Sigmoid colon (tissue), 7 donors: ENCODE measurements around the gene EXO1. TPM values are rescaled to one million over a fixed set of nuclear protein-coding genes. Genes with fewer than 3 reads are reported as not detected.

Experiments used
- DNase-seq: peaks from one replicate; pipeline ENCODE4 v3.0.0-alpha.2; 2019
- H3K27ac ChIP-seq, 4 donors: fragments of 200-600 bp; sonication (generic); one replicate each; pipeline ENCODE4 v1.5.1; 2016 to 2019; ENCODE audit warnings: mild to moderate bottlenecking in 1 of 4
- H3K27me3 ChIP-seq, 3 donors: fragments of 200-600 bp; sonication (generic); one replicate each; pipeline ENCODE4 v1.5.1; 2019; ENCODE audit warnings: mild to moderate bottlenecking in 1 of 3
- H3K36me3 ChIP-seq, 4 donors: fragments of 200-600 bp; sonication (generic); one replicate each; pipeline ENCODE4 v1.5.1; 2016 to 2019
- H3K4me1 ChIP-seq, 4 donors: fragments of 200-600 bp; sonication (generic); one replicate each; pipeline ENCODE4 v1.5.1; 2017 to 2019
- H3K4me3 ChIP-seq, 4 donors: fragments of 200-600 bp; sonication (generic); one replicate each; pipeline ENCODE4 v1.5.1; 2017 to 2019; ENCODE audit warnings: mild to moderate bottlenecking in 2 of 4, moderate library complexity in 1 of 4
- H3K9me3 ChIP-seq, 4 donors: fragments of 200-600 bp in 3 of 4; sonication (generic) in 3 of 4; one replicate each; pipeline versions ENCODE4 v1.5.1 to v1.6.1; 2013 to 2019
- CTCF ChIP-seq, 4 experiments: fragments of 450-650 bp in 3 of 4; fragments of 200-600 bp in 1 of 4; IDR thresholded peaks; one replicate each; pipeline ENCODE4 v1.5.1; 2016 to 2019; ENCODE audit warnings: antibody characterized with exemption in 4 of 4, mild to moderate bottlenecking in 3 of 4, moderate library complexity in 2 of 4
- EP300 ChIP-seq, 4 donors: sonication (generic); formaldehyde crosslinking; IDR thresholded peaks; one replicate each; pipeline ENCODE4 v1.6.1; 2017; ENCODE audit warnings: antibody characterized with exemption in 4 of 4
- POLR2A ChIP-seq, 2 donors: fragments of 450-650 bp; IDR thresholded peaks; one replicate each; pipeline ENCODE4 v1.6.1; 2016; ENCODE audit warnings: antibody characterized with exemption in 2 of 2, mild to moderate bottlenecking in 2 of 2, moderate library complexity in 2 of 2
- POLR2AphosphoS5 ChIP-seq, 4 donors: sonication (generic); formaldehyde crosslinking; IDR thresholded peaks; one replicate each; pipeline ENCODE4 v1.6.1; 2017; ENCODE audit warnings: antibody characterized with exemption in 4 of 4
- WGBS, 2 donors: extraction: QIAGEN DNeasy Blood & Tissue Kit; methylation state at CpG; one replicate each; pipeline ENCODE4 v1.1.7; 2013; 5-methylcytosine and 5-hydroxymethylcytosine counted together
- intact Hi-C: fragments of 100-400 bp; cut with DNase I; formaldehyde crosslinking; loops from one replicate; pipeline ENCODE4 v1.15.1; 2023
- polyA plus RNA-seq, 3 donors: library from polyadenylated mRNA; stranded (reverse); fragments of 200-250 nt; gene quantifications; one replicate each; pipeline ENCODE4 v1.2.3, GENCODE V29; 2013
- total RNA-seq, 4 donors: library from RNA; depleted of rRNA; stranded (reverse); fragments of >200 nt; gene quantifications; one replicate each; pipeline ENCODE4 v1.1.0, GENCODE V29; 2016
- donor health status: healthy with polysubstance abuse.
- donor health status: Bipolar disorder and iron deficiency.
- donor health status: healthy.

The EXO1 gene
- total and polyA plus RNA-seq, 7 donors: under 0.01 to 3.4 (median 0.71) TPM; not detected in 2

- H3K27ac ChIP-seq: no peak overlapping the region
- no peak for DNase-seq
- no peaks in the 10 kb centered on the region for H3K36me3 ChIP-seq
- H3K4me3 ChIP-seq: no peak overlapping the region
- intact Hi-C loops: no loop called here
- H3K27me3 ChIP-seq: no peaks in the 10 kb centered on the region
- WGBS, 2 donors: 0 to 97% methylated on average over 1 of the region's 1 CpG
- TF ChIP-seq POLR2A (IDR thresholded peaks at IDR 0.05): no peak
- TF ChIP-seq CTCF (IDR thresholded peaks at IDR 0.05): no peak
- TF ChIP-seq EP300 (IDR thresholded peaks at IDR 0.05): no peak
- TF ChIP-seq POLR2AphosphoS5 (IDR thresholded peaks at IDR 0.05): no peak
- no peaks in the 10 kb centered on the region for H3K9me3 ChIP-seq
- H3K4me1 ChIP-seq: no peaks in the 10 kb centered on the region
Observed at GRCh38 chr1:241883159-241883558, 35.2 kb downstream of the EXO1 start.

DNA sequence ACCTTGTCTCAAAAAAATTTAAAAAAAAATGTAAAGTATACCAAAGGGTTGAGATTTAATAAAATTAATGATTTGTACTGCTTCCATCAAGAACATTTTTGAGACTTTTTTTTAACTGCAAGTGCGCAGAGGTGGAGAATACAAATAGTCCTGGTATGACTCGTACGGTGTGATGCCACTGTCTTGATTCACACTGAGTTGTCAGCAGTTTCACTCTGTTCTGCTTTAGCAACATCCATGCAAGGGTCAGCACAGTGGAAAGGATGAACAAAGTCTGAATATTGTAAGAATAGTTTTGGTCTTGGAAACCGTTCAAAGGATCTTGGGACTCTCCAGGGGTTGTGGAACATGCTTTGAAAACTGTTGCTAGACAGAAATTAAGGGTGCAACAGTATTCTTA, 40.2 kb downstream of the EXO1 start:
- DNase-seq: no peak
- no peak overlapping the region for H3K4me3 ChIP-seq
- H3K9me3 ChIP-seq: no peaks in the 10 kb centered on the region
- intact Hi-C loops: no loop called here
- no peaks in the 10 kb centered on the region for H3K27me3 ChIP-seq
- H3K36me3 ChIP-seq: no peaks in the 10 kb centered on the region
- TF ChIP-seq POLR2AphosphoS5 (IDR thresholded peaks at IDR 0.05) (no peak), EP300 (IDR thresholded peaks at IDR 0.05) (no peak), POLR2A (IDR thresholded peaks at IDR 0.05) (no peak)
- H3K27ac ChIP-seq: no peak overlapping the region
- H3K4me1 ChIP-seq: no peaks in the 10 kb centered on the region
- 94 to 95% methylated on average over 4 of the region's 4 CpGs for WGBS, 2 donors

DNA sequence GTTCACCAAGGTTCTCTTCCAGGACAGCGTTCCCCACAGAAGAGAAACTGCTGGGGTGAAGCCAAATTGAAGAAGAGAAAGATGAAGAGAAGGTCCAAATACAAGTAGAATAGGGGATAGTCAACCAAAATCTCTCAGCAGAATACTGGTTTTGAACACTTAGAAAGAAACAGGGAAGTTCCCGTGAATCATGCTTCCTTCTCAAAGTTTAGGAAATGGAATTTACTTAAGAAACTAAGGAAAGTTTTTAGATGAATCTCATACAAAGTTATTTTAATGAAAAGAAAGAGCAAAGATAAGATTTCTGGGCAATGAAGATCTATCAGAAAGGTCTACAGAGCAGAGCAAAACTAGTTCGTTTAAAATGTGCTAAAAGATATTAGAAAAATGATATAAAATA, 43.3 kb downstream of the EXO1 start:
- Histone ChIP-seq H3K27ac (no peak overlapping the region), H3K4me3 (no peak overlapping the region), H3K4me1 (no peaks in the 10 kb centered on the region), H3K36me3 (no peaks in the 10 kb centered on the region), H3K9me3 (no peaks in the 10 kb centered on the region), H3K27me3 (no peaks in the 10 kb centered on the region)
- 89 to 92% methylated on average over 3 of the region's 3 CpGs for WGBS, 2 donors
- DNase-seq: no peak
- intact Hi-C loops: loop anchor here (10.0 kb wide), 1 partner anchor 124 kb away; no protein-coding TSS in a partner anchor
- TF ChIP-seq EP300 (IDR thresholded peaks at IDR 0.05) (no peak), POLR2AphosphoS5 (IDR thresholded peaks at IDR 0.05) (no peak), CTCF (IDR thresholded peaks at IDR 0.05) (no peak), POLR2A (IDR thresholded peaks at IDR 0.05) (no peak)

DNA sequence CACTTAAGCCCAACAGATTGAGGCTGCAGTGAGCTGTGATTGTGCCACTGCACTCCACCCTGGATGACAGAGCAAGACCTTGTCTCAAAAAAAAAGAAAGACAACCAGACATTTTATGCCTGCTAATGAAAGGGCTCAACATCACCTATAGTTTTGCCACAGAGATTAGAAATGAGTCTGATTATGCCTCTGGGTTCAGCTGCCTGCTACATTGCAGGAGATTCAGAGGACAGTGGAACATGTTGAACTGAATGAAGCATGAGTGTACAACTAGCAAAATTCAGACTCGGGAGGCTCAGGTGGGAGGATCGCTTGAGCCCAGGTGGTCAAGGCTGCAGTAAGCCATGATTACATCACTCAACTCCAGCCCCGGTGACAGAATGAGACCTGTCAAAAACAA, 46.0 kb downstream of the EXO1 start:
- intact Hi-C loops: loop anchor here (10.0 kb wide), 1 partner anchor 121 kb away; no protein-coding TSS in a partner anchor
- Histone ChIP-seq H3K27me3 (no peaks in the 10 kb centered on the region), H3K9me3 (no peaks in the 10 kb centered on the region), H3K4me1 (no peaks in the 10 kb centered on the region), H3K4me3 (no peak overlapping the region), H3K27ac (no peak overlapping the region), H3K36me3 (no peaks in the 10 kb centered on the region)
- no peak for TF ChIP-seq POLR2A (IDR thresholded peaks at IDR 0.05)
- no peak for TF ChIP-seq CTCF (IDR thresholded peaks at IDR 0.05)
- no peak for TF ChIP-seq EP300 (IDR thresholded peaks at IDR 0.05)
- no peak for TF ChIP-seq POLR2AphosphoS5 (IDR thresholded peaks at IDR 0.05)
- DNase-seq: no peak
- 64 to 77% methylated on average over 3 of the region's 3 CpGs for WGBS, 2 donors

- WGBS, 2 donors: 79 to 81% methylated on average over 2 of the region's 2 CpGs
- no peaks in the 10 kb centered on the region for H3K9me3 ChIP-seq
- no peak overlapping the region for H3K27ac ChIP-seq
- no peaks in the 10 kb centered on the region for H3K36me3 ChIP-seq
- H3K27me3 ChIP-seq: no peaks in the 10 kb centered on the region
- H3K4me1 ChIP-seq: no peaks in the 10 kb centered on the region
- intact Hi-C loops: loop anchor here (10.0 kb wide), 1 partner anchor 120 kb away; no protein-coding TSS in a partner anchor
- TF ChIP-seq EP300 (IDR thresholded peaks at IDR 0.05) (no peak), POLR2A (IDR thresholded peaks at IDR 0.05) (no peak), CTCF (IDR thresholded peaks at IDR 0.05) (no peak), POLR2AphosphoS5 (IDR thresholded peaks at IDR 0.05) (no peak)
- no peak overlapping the region for H3K4me3 ChIP-seq
- DNase-seq: no peak
Observed at GRCh38 chr1:241895013-241895412, 47.0 kb downstream of the EXO1 start.
